SK-N-SH treated with all-trans-retinoic acid at 6 μM for 48 hours (cell line): ENCODE measurements around the gene FCER1G.

Source experiments
- ATAC-seq: fragments of 200-7000 bp; cut with Tn5 transposase; 3 replicates; pipeline ENCODE4 v1.9.1; 2020; ENCODE audit warnings: mild to moderate bottlenecking, moderate library complexity
- ARNTL ChIP-seq: fragments of 450-650 bp; formaldehyde crosslinking; IDR thresholded peaks from 2 replicates; pipeline ENCODE4 v1.5.0; 2020; ENCODE audit warnings: low read depth, mild to moderate bottlenecking, moderate library complexity, borderline replicate concordance
- CREB5 ChIP-seq: fragments of 250-450 bp; sonication (Bioruptor Pico); IDR thresholded peaks from 2 replicates; pipeline ENCODE4 v1.5.1; 2020; ENCODE audit warnings: low read depth, mild to moderate bottlenecking, moderate library complexity
- CSDC2 ChIP-seq: fragments of 250-450 bp; sonication (Bioruptor Pico); IDR thresholded peaks from 2 replicates; pipeline ENCODE4 v1.5.0; 2020; ENCODE audit warnings: mild to moderate bottlenecking, moderate library complexity
- CSRNP3 ChIP-seq: fragments of 250-450 bp; sonication (Bioruptor Pico); IDR thresholded peaks from 2 replicates; pipeline ENCODE4 v1.5.1; 2021; ENCODE audit warnings: mild to moderate bottlenecking, moderate library complexity
- ESRRG ChIP-seq: fragments of 250-450 bp; sonication (Bioruptor Pico); IDR thresholded peaks from 2 replicates; pipeline ENCODE4 v1.6.1; 2021; ENCODE audit warnings: mild to moderate bottlenecking
- GLIS3 ChIP-seq: fragments of 250-450 bp; sonication (Bioruptor Pico); IDR thresholded peaks from 2 replicates; pipeline ENCODE4 v1.5.0; 2020; ENCODE audit warnings: mild to moderate bottlenecking, moderate library complexity
- ISL1 ChIP-seq: fragments of 250-450 bp; sonication (Bioruptor Pico); IDR thresholded peaks from 2 replicates; pipeline ENCODE4 v2.1.2; 2022; ENCODE audit warnings: mild to moderate bottlenecking, moderate library complexity
- OSR1 ChIP-seq: fragments of 250-450 bp; sonication (Bioruptor Pico); IDR thresholded peaks from 2 replicates; pipeline ENCODE4 v1.8.0; 2022; ENCODE audit warnings: moderate library complexity, mild to moderate bottlenecking, inconsistent platforms
- PATZ1 ChIP-seq: fragments of 250-450 bp; sonication (Bioruptor Pico); IDR thresholded peaks from 2 replicates; pipeline ENCODE4 v1.8.0; 2020; ENCODE audit warnings: mild to moderate bottlenecking, moderate library complexity, borderline replicate concordance
- POU6F1 ChIP-seq: fragments of 250-450 bp; sonication (Bioruptor Pico); IDR thresholded peaks from 2 replicates; pipeline ENCODE4 v1.8.0; 2021; ENCODE audit warnings: low read depth, mild to moderate bottlenecking, moderate library complexity, borderline replicate concordance
- PPARA ChIP-seq: fragments of 250-450 bp; sonication (Bioruptor Pico); IDR thresholded peaks from 2 replicates; pipeline ENCODE4 v1.5.0; 2020; ENCODE audit warnings: mild to moderate bottlenecking, borderline replicate concordance
- RARB ChIP-seq: fragments of 250-450 bp; sonication (Bioruptor Pico); IDR thresholded peaks from 2 replicates; pipeline ENCODE4 v1.8.0; 2021; ENCODE audit warnings: mild to moderate bottlenecking, moderate library complexity
- SNAI2 ChIP-seq: fragments of 250-450 bp; sonication (Bioruptor Pico); IDR thresholded peaks from 2 replicates; pipeline ENCODE4 v1.5.0; 2020; ENCODE audit warnings: mild to moderate bottlenecking, moderate library complexity
- TCF4 ChIP-seq: fragments of 250-450 bp; sonication (Bioruptor Pico); IDR thresholded peaks from 2 replicates; pipeline ENCODE4 v1.8.0; 2021; ENCODE audit warnings: mild to moderate bottlenecking, moderate library complexity, borderline replicate concordance
- TSHZ2 ChIP-seq: fragments of 250-450 bp; sonication (Bioruptor Pico); IDR thresholded peaks from 2 replicates; pipeline ENCODE4 v1.5.0; 2020; ENCODE audit warnings: mild to moderate bottlenecking, moderate library complexity
- ZC3H10 ChIP-seq: fragments of 250-450 bp; sonication (Bioruptor Pico); IDR thresholded peaks from 2 replicates; pipeline ENCODE4 v1.5.1; 2021; ENCODE audit warnings: mild to moderate bottlenecking, moderate library complexity
- ZFP3 ChIP-seq: fragments of 250-450 bp; sonication (Bioruptor Pico); IDR thresholded peaks from 2 replicates; pipeline ENCODE4 v1.5.0; 2020; ENCODE audit warnings: mild to moderate bottlenecking, moderate library complexity
- ZFP30 ChIP-seq: fragments of 450-650 bp; formaldehyde crosslinking; IDR thresholded peaks from 2 replicates; pipeline ENCODE4 v1.5.0; 2022; ENCODE audit warnings: mild to moderate bottlenecking, moderate library complexity
- ZNF565 ChIP-seq: fragments of 450-650 bp; formaldehyde crosslinking; conservative IDR thresholded peaks from 2 replicates; pipeline ENCODE4 v1.5.0; 2020; ENCODE audit warnings: low read depth, mild to moderate bottlenecking, moderate library complexity
- ZNF70 ChIP-seq: fragments of 450-650 bp; formaldehyde crosslinking; IDR thresholded peaks from 2 replicates; pipeline ENCODE4 v1.5.0; 2020; ENCODE audit warnings: mild to moderate bottlenecking, moderate library complexity
- ZNF8 ChIP-seq: fragments of 450-650 bp; formaldehyde crosslinking; IDR thresholded peaks from 2 replicates; pipeline ENCODE4 v1.5.0; 2020; ENCODE audit warnings: mild to moderate bottlenecking, moderate library complexity

The FCER1G gene

GRCh38 chr1:161192476-161193465 is 22.3 kb upstream of the FCER1G start:
- peak; percentile 63 for ATAC-seq
- no peak for TF ChIP-seq OSR1 (CRISPR knock-in tag)
- TF ChIP-seq ZFP3 (CRISPR knock-in tag) = no peak
- TF ChIP-seq CSDC2 (CRISPR knock-in tag) = no peak
- TF ChIP-seq GLIS3 = no peak
- no peak for TF ChIP-seq SNAI2
- TF ChIP-seq ZNF565 (CRISPR knock-in tag) = no peak
- no peak for TF ChIP-seq ISL1 (CRISPR knock-in tag)
- no peak for TF ChIP-seq TCF4 (CRISPR knock-in tag)
- no peak for TF ChIP-seq ZNF8 (CRISPR knock-in tag)
- TF ChIP-seq PATZ1 (CRISPR knock-in tag) = no peak
- TF ChIP-seq ESRRG (CRISPR knock-in tag) = no peak
- TF ChIP-seq RARB (CRISPR knock-in tag) = no peak
- no peak for TF ChIP-seq ZFP30 (CRISPR knock-in tag)
- TF ChIP-seq ZC3H10 = no peak
- no peak for TF ChIP-seq CSRNP3 (CRISPR knock-in tag)
- TF ChIP-seq, all 23 proteins: peak for 0

GRCh38 chr1:161193561-161194235 is 21.4 kb upstream of the FCER1G start:
- no peak for ATAC-seq
- TF ChIP-seq ZNF565 (CRISPR knock-in tag) = no peak
- TF ChIP-seq SNAI2 = no peak
- TF ChIP-seq ZNF8 (CRISPR knock-in tag) = no peak
- TF ChIP-seq TSHZ2 = no peak
- TF ChIP-seq GLIS3 = no peak
- no peak for TF ChIP-seq RARB (CRISPR knock-in tag)
- TF ChIP-seq ZC3H10 = no peak
- no peak for TF ChIP-seq TCF4 (CRISPR knock-in tag)
- no peak for TF ChIP-seq CSRNP3 (CRISPR knock-in tag)
- no peak for TF ChIP-seq ZNF70 (CRISPR knock-in tag)

- no peak for ATAC-seq
- TF ChIP-seq CREB5 (CRISPR knock-in tag) (no peak), CSDC2 (CRISPR knock-in tag) (no peak), POU6F1 (CRISPR knock-in tag) (no peak), ZC3H10 (no peak), ZFP30 (CRISPR knock-in tag) (no peak), TSHZ2 (no peak), ARNTL (CRISPR knock-in tag) (no peak), OSR1 (CRISPR knock-in tag) (no peak), ZFP3 (CRISPR knock-in tag) (no peak), ISL1 (CRISPR knock-in tag) (no peak), PPARA (CRISPR knock-in tag) (no peak), ZNF70 (CRISPR knock-in tag) (no peak), ZNF565 (CRISPR knock-in tag) (no peak)
Measured at GRCh38 chr1:161195171-161195570, 19.9 kb upstream of the FCER1G start.
